ENCODE measurements around the gene SUGCT.

DNA sequence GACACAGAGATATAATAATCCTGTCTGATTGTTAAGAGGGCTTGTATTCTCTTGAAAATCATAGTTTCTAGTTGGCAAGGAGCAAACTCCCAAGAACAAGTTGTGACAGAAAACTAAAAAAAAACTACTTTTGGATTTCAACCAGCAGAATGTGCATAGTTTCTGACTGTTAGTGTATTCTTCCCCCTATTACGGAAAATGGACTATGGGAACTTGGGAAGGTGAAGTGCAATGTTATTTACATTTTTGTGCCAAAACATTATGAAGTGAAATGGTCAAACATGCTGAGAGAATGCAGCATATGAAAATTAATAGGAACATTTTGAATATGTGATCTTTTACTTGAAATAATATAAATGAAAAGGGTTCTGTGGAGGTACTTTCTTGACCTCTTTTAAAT lies 660.8 kb downstream of the SUGCT start:
- TF ChIP-seq, protein P1, sequence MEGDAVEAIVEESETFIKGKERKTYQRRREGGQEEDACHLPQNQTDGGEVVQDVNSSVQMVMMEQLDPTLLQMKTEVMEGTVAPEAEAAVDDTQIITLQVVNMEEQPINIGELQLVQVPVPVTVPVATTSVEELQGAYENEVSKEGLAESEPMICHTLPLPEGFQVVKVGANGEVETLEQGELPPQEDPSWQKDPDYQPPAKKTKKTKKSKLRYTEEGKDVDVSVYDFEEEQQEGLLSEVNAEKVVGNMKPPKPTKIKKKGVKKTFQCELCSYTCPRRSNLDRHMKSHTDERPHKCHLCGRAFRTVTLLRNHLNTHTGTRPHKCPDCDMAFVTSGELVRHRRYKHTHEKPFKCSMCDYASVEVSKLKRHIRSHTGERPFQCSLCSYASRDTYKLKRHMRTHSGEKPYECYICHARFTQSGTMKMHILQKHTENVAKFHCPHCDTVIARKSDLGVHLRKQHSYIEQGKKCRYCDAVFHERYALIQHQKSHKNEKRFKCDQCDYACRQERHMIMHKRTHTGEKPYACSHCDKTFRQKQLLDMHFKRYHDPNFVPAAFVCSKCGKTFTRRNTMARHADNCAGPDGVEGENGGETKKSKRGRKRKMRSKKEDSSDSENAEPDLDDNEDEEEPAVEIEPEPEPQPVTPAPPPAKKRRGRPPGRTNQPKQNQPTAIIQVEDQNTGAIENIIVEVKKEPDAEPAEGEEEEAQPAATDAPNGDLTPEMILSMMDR (IDR thresholded peaks at IDR 0.05), result no peak
- TF ChIP-seq POLR2A (IDR thresholded peaks at IDR 0.05), result no peak
